ENCODE results near the gene LMX1A.

The LMX1A gene

DNA sequence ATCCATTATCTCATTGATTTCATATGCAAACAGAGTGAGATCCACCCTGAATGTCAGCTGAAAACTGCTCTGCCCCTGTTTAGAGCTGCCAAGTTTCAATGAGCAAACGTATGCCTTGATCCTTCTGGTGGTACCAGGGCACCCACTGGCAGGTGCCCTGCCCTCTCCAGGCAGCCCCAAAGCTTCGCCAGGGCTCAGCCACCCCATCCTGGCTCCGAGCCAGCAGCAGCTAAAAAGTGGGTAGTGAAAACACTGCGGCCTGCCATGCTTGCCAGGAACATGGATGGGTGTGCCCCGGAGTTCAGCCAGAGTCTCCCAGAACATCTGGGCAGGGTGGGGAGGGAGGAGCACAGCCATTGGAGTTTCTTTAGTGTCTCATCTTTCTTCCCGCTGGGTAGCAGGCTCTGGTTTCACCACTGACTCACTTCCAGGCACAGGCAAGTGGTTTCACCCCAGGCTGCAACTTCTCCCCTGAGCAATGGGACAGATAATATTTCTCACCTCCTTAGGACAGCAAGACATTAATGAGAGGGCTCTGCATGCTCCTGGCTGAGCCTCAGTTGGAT lies 8.1 kb upstream of the LMX1A start:
- Histone ChIP-seq H3K4me3 (no peak overlapping the region), H3K36me3 (no peaks in the 10 kb centered on the region), H3K27me3 (peaks cover 0 to 26% of the 10 kb centered on the region in 2 donors), H3K9me3 (no peaks in the 10 kb centered on the region), H3K27ac (no peak overlapping the region), H3K4me1 (peaks cover 0 to 8% (median 0%) of the 10 kb centered on the region in 4 donors)
- intact Hi-C loops (cut with DNase I; ENCODE audit: low total_unique reads), result no loop called here
- peak; percentile 77 to 82 for DNase-seq
- TF ChIP-seq, protein P1, sequence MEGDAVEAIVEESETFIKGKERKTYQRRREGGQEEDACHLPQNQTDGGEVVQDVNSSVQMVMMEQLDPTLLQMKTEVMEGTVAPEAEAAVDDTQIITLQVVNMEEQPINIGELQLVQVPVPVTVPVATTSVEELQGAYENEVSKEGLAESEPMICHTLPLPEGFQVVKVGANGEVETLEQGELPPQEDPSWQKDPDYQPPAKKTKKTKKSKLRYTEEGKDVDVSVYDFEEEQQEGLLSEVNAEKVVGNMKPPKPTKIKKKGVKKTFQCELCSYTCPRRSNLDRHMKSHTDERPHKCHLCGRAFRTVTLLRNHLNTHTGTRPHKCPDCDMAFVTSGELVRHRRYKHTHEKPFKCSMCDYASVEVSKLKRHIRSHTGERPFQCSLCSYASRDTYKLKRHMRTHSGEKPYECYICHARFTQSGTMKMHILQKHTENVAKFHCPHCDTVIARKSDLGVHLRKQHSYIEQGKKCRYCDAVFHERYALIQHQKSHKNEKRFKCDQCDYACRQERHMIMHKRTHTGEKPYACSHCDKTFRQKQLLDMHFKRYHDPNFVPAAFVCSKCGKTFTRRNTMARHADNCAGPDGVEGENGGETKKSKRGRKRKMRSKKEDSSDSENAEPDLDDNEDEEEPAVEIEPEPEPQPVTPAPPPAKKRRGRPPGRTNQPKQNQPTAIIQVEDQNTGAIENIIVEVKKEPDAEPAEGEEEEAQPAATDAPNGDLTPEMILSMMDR (IDR thresholded peaks at IDR 0.05), result no peak

DNA sequence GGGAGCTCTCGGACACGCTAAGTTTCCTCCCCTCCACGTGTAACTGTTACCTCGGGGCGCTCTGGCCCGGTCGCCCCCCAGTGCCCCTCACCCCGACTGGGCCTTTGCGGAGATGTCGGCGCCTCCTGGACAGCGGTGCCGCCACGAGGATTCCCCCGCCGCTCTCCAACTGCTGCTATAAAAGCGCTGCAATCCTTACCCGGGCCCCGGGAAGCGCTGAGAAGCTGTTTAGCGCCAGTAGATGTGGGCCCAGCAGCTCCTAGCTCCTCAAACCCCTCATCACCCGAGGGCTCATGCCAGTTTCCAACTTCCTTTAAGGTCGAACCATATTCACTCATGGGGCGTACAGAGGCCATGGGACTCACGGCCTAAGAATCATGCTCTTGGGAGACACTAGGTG lies 361 bp upstream of the LMX1A start:
- H3K27ac ChIP-seq, result no peak overlapping the region
- H3K36me3 ChIP-seq, result no peaks in the 10 kb centered on the region
- TF ChIP-seq, protein P1 (IDR thresholded peaks at IDR 0.05), result no peak
- peak overlapping the region; percentile 40 to 53 for H3K4me3 ChIP-seq
- H3K4me1 ChIP-seq, result peaks cover 0 to 44% (median 36%) of the 10 kb centered on the region in 4 donors
- DNase-seq, result no peak
- intact Hi-C loops (cut with DNase I; ENCODE audit: low total_unique reads), result no loop called here
- no peaks in the 10 kb centered on the region for H3K9me3 ChIP-seq
- peaks cover 0 to 58% of the 10 kb centered on the region in 2 donors for H3K27me3 ChIP-seq

DNA sequence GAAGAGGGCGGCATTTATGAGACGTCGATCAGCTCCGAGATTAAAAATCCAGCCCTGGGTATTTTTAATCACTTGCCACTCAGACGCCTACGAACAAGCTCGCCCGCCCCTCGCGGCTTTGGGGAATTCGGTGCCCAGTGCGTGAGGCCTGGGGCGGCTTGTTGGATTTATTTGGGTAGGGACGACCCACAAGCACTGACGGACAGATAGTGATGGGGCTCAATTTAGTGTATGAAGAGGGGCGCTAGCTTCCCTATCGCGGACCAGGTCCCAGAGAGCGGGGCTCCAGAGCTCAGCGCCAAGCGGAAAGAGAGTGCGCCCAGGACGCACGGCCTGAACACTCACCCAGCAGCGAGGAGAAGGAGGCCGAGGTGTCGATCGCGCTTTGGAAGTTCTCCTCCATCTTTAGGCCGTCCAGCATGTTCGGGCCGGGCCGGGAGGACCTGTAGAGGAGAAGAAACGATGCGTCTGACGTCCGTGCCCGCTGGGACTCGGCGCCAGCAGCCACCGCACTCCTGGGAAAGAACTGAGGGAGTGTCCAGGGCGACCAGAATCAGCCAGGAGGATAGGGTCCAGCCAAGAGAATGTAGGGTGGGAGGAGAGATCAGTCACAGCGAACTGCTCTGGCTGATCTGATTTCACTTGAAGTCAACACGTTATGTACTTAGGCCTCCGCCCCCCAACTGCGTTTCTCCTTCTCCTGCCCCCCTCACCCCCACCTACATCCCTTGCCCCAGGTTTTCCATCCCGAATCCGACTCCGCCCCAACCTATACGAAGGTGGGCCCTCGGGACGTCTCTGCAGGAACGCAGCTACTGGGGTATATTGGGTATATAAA lies 1.2 kb downstream of the LMX1A start:
- Histone ChIP-seq H3K27me3 (peaks cover 0 to 71% of the 10 kb centered on the region in 2 donors), H3K27ac (no peak overlapping the region), H3K4me1 (peaks cover 0 to 44% (median 36%) of the 10 kb centered on the region in 4 donors), H3K4me3 (peak overlapping the region; percentile 40 to 53), H3K36me3 (no peaks in the 10 kb centered on the region), H3K9me3 (no peaks in the 10 kb centered on the region)
- intact Hi-C loops (cut with DNase I; ENCODE audit: low total_unique reads), result no loop called here
- TF ChIP-seq, protein P1 (IDR thresholded peaks at IDR 0.05), result no peak
- DNase-seq, result no peak

DNA sequence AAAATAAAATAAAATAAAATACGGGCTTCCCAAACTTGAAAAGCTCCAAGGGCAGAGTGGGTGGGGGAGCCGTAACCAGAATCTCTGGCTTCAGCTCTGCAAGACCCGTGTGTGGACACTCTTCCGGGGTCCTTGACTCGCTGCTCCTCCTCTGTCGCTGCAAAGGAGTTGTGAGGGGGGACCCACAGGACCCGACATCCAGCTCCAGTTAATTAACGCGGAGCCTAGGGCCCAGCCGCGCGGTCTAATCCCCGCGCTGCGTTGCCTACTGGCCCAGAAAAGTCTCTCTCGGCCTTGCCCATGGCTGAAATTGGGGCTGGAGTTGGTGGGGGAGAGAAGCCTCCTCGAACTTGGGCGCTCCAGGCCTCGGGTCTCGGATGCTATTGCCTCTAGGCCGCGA lies 1.8 kb downstream of the LMX1A start:
- DNase-seq, result no peak
- H3K36me3 ChIP-seq, result no peaks in the 10 kb centered on the region
- TF ChIP-seq, protein P1 (IDR thresholded peaks at IDR 0.05), result no peak
- intact Hi-C loops (cut with DNase I; ENCODE audit: low total_unique reads), result no loop called here
- H3K27ac ChIP-seq, result no peak overlapping the region
- H3K27me3 ChIP-seq, result peaks cover 0 to 77% of the 10 kb centered on the region in 2 donors
- peaks cover 0 to 44% (median 36%) of the 10 kb centered on the region in 4 donors for H3K4me1 ChIP-seq
- H3K4me3 ChIP-seq, result no peak overlapping the region
- no peaks in the 10 kb centered on the region for H3K9me3 ChIP-seq

DNA sequence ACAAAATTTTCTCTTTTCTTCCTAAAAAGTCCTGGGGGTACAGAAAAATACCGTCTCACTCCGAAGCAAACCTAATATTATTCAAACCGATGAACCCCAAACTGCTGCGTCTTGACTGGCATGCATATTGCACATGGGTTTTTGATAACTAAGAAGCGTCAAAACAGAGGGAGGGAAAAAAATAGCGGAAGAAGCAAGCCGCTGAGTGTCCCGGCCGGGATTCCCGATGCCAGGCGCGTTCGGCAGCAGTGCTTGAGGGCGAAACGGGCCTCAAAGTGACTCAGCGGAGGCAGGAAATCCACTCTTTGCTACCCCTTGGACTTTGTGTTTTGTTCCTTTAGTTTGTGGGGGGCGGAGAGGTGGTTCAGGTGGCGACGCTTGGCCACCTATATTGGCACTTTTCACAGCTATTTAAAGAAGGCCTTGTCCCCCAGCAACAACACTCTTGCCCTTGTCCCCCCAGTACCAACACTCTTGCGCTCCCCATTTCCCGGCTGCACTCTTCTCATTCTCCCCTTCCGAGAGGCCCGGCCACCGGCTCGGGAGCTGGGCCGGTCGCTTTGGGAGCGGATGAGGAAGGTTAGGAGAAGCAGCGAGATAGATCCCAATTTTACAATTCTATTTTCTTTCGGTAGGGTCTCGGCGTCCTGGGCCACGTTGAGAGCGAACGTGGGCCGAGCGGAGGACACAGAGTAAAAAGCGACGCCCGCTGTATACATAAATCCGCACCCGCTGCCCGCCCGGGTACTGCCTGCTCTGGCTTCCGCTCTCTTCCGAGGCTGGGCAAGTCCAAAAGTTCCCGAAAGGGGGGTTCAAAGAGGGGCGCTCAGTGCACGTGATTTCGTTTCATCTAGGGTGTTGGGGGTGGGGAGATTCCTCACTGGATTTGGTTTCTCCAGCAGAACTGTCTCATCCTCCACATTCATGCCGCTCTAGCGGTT lies 2.5 kb downstream of the LMX1A start:
- intact Hi-C loops (cut with DNase I; ENCODE audit: low total_unique reads), result no loop called here
- Histone ChIP-seq H3K27me3 (peaks cover 0 to 83% of the 10 kb centered on the region in 2 donors), H3K9me3 (no peaks in the 10 kb centered on the region), H3K4me1 (peaks cover 0 to 44% (median 36%) of the 10 kb centered on the region in 4 donors), H3K4me3 (no peak overlapping the region), H3K27ac (no peak overlapping the region), H3K36me3 (no peaks in the 10 kb centered on the region)
- TF ChIP-seq, protein P1 (IDR thresholded peaks at IDR 0.05), result no peak
- DNase-seq, result no peak
